H9 (cell line): ENCODE data around the gene CCDC91. TPM values are rescaled to one million over a fixed set of nuclear protein-coding genes. Genes with fewer than 3 reads are reported as not detected.

Experiments
- DNase-seq: peaks from one replicate; pipeline ENCODE4 v3.0.0-alpha.2; 2017
- H2AFZ ChIP-seq: one replicate; pipeline ENCODE4 v1.6.1; 2013; ENCODE audit warnings: mild to moderate bottlenecking, low read length, control low read depth, moderate library complexity
- H2AK5ac ChIP-seq: 2 replicates; pipeline ENCODE4 v1.6.1; 2013; ENCODE audit warnings: low read length, control low read depth, mixed read lengths; ENCODE audit not compliant: insufficient read length
- H2BK120ac ChIP-seq: one replicate; pipeline ENCODE4 v1.6.1; 2013; ENCODE audit warnings: low read depth, mild to moderate bottlenecking, low read length, control low read depth, inconsistent platforms; ENCODE audit not compliant: poor library complexity, severe bottlenecking
- H2BK12ac ChIP-seq: 2 replicates; pipeline ENCODE4 v1.6.1; 2013; ENCODE audit warnings: low read length, control low read depth, mixed read lengths, low read depth; ENCODE audit not compliant: insufficient read length
- H2BK15ac ChIP-seq: 2 replicates; pipeline ENCODE4 v1.6.1; 2013; ENCODE audit warnings: low read depth, low read length, control low read depth
- H2BK20ac ChIP-seq: one replicate; pipeline ENCODE4 v1.6.1; 2013; ENCODE audit warnings: low read depth, mild to moderate bottlenecking, low read length, control low read depth, inconsistent platforms; ENCODE audit not compliant: poor library complexity, severe bottlenecking
- H2BK5ac ChIP-seq: 2 replicates; pipeline ENCODE4 v1.6.1; 2013; ENCODE audit warnings: low read length, control low read depth, mixed read lengths; ENCODE audit not compliant: insufficient read length
- H3K14ac ChIP-seq: 2 replicates; pipeline ENCODE4 v1.6.1; 2013; ENCODE audit warnings: low read length, control low read depth; ENCODE audit not compliant: insufficient read depth
- H3K18ac ChIP-seq: 2 replicates; pipeline ENCODE4 v1.6.1; 2013; ENCODE audit warnings: low read depth, mild to moderate bottlenecking, mixed read lengths, low read length, control low read depth; ENCODE audit not compliant: insufficient read length
- H3K23ac ChIP-seq: 2 replicates; pipeline ENCODE4 v1.6.1; 2013; ENCODE audit warnings: low read length, control low read depth, mixed read lengths, low read depth; ENCODE audit not compliant: insufficient read length
- H3K23me2 ChIP-seq: 2 replicates; pipeline ENCODE4 v1.6.1; 2013; ENCODE audit warnings: low read depth, mild to moderate bottlenecking, mixed read lengths, low read length, control low read depth; ENCODE audit not compliant: insufficient read length, poor library complexity, severe bottlenecking
- H3K27ac ChIP-seq: 2 replicates; pipeline ENCODE4 v1.5.1; 2013; ENCODE audit warnings: low read length, control low read depth, mixed read lengths, low read depth; ENCODE audit not compliant: insufficient read length
- H3K27me3 ChIP-seq: 2 replicates; pipeline ENCODE4 v1.6.1; 2013; ENCODE audit warnings: low read length, control low read depth, inconsistent platforms; ENCODE audit not compliant: insufficient read depth
- H3K4ac ChIP-seq: 2 replicates; pipeline ENCODE4 v1.6.1; 2013; ENCODE audit warnings: low read depth, mild to moderate bottlenecking, control low read depth, inconsistent platforms, low read length, moderate library complexity
- H3K4me1 ChIP-seq: 2 replicates; pipeline ENCODE4 v1.6.1; 2013; ENCODE audit warnings: low read length, control low read depth, inconsistent platforms; ENCODE audit not compliant: insufficient read depth
- H3K4me2 ChIP-seq: 2 replicates; pipeline ENCODE4 v1.6.1; 2013; ENCODE audit warnings: low read length, control low read depth, mixed read lengths; ENCODE audit not compliant: insufficient read length, insufficient read depth
- H3K56ac ChIP-seq: 2 replicates; pipeline ENCODE4 v1.6.1; 2013; ENCODE audit warnings: low read depth, mild to moderate bottlenecking, mixed read lengths, low read length, control low read depth; ENCODE audit not compliant: insufficient read length
- H3K79me1 ChIP-seq: 2 replicates; pipeline ENCODE4 v1.6.1; 2013; ENCODE audit warnings: low read depth, mild to moderate bottlenecking, moderate library complexity, low read length, control low read depth, inconsistent platforms; ENCODE audit not compliant: insufficient read depth, poor library complexity, severe bottlenecking
- H3K79me2 ChIP-seq: 2 replicates; pipeline ENCODE4 v1.6.1; 2013; ENCODE audit warnings: low read length, control low read depth, inconsistent platforms; ENCODE audit not compliant: insufficient read depth
- H3K9ac ChIP-seq: 2 replicates; pipeline ENCODE4 v1.6.1; 2013; ENCODE audit warnings: low read length, control low read depth, mixed read lengths; ENCODE audit not compliant: insufficient read length; ENCODE audit errors: extremely low read depth
- H3K9me3 ChIP-seq: one replicate; pipeline ENCODE4 v1.6.1; 2013; ENCODE audit warnings: low read depth, low read length, inconsistent platforms; ENCODE audit not compliant: control insufficient read depth
- H3T11ph ChIP-seq: one replicate; pipeline ENCODE4 v1.6.1; 2013; ENCODE audit warnings: mild to moderate bottlenecking, low read length, control low read depth, inconsistent platforms
- H4K20me1 ChIP-seq: one replicate; pipeline ENCODE4 v1.6.1; 2013; ENCODE audit not compliant: control insufficient read depth, insufficient read length, insufficient read depth
- H4K5ac ChIP-seq: 2 replicates; pipeline ENCODE4 v1.6.1; 2013; ENCODE audit warnings: low read depth, mild to moderate bottlenecking, mixed read lengths, low read length, control low read depth; ENCODE audit not compliant: insufficient read length
- H4K8ac ChIP-seq: replicated peaks from 2 replicates; pipeline ENCODE4 v1.6.1; 2013; ENCODE audit warnings: low read length, control low read depth, mixed read lengths, low read depth; ENCODE audit not compliant: insufficient read length
- H4K91ac ChIP-seq: 2 replicates; pipeline ENCODE4 v1.6.1; 2013; ENCODE audit warnings: low read depth, mild to moderate bottlenecking, moderate library complexity, mixed read lengths, low read length, control low read depth; ENCODE audit not compliant: insufficient read length
- H3K27ac Mint-ChIP-seq, 3 experiments: 2 replicates in 2 of 3; 3 replicates in 1 of 3; pipeline ENCODE4 v1.8.0; 2020 to 2021; ENCODE audit warnings: mixed read lengths in 3 of 3, mild to moderate bottlenecking in 1 of 3, moderate library complexity in 1 of 3
- H3K27me3 Mint-ChIP-seq: 2 replicates; pipeline ENCODE4 v1.8.0; 2021; ENCODE audit warnings: low read depth, mild to moderate bottlenecking, moderate library complexity, mixed read lengths
- H3K36me3 Mint-ChIP-seq, 3 experiments: 2 replicates in 2 of 3; 3 replicates in 1 of 3; pipeline ENCODE4 v1.8.0; 2020 to 2021; ENCODE audit warnings: low read depth in 3 of 3, mixed read lengths in 3 of 3; ENCODE audit not compliant: insufficient read depth in 1 of 3
- H3K4me1 Mint-ChIP-seq, 2 experiments: 2 replicates each; pipeline ENCODE4 v1.8.0; 2020; ENCODE audit warnings: mixed read lengths in 2 of 2
- H3K4me3 Mint-ChIP-seq, 2 experiments: 2 replicates in 1 of 2; 3 replicates in 1 of 2; pipeline ENCODE4 v1.8.0; 2020 to 2021; ENCODE audit warnings: mild to moderate bottlenecking in 2 of 2, mixed read lengths in 2 of 2, moderate library complexity in 1 of 2
- H3K9me3 Mint-ChIP-seq, 2 experiments: 2 replicates in 1 of 2; 3 replicates in 1 of 2; pipeline ENCODE4 v1.8.0; 2020; ENCODE audit warnings: mild to moderate bottlenecking in 2 of 2, mixed read lengths in 2 of 2, moderate library complexity in 1 of 2
- CTCF ChIP-seq: fragments of 200-600 bp; sonication (generic); conservative IDR thresholded peaks from 3 replicates; pipeline ENCODE4 v1.8.0; 2021; ENCODE audit warnings: antibody characterized with exemption, mild to moderate bottlenecking
- WGBS: extraction: QIAGEN DNeasy Blood & Tissue Kit; methylation state at CpG from one replicate; pipeline ENCODE4 v1.1.7; 2013; ENCODE audit warnings: missing lambda C conversion rate, low lambda C conversion rate, mixed read lengths; ENCODE audit not compliant: insufficient read length; ENCODE audit errors: extremely low coverage; 5-methylcytosine and 5-hydroxymethylcytosine counted together
- total RNA-seq: library from RNA; stranded (reverse); gene quantifications from 2 replicates; pipeline ENCODE4 v1.2.1, GENCODE V29; 2021

CCDC91 gene
- total RNA-seq, 1 experiment from 2014 or later: 22.7 TPM

- H3K23me2 ChIP-seq: no peaks in the 10 kb centered on the region
- H3K9me3 ChIP-seq: no peaks in the 10 kb centered on the region
- no peaks in the 10 kb centered on the region for H3K79me2 ChIP-seq
- Mint-ChIP-seq H3K9me3 (no peaks in the 10 kb centered on the region; a peak in 1 of 5 replicates), H3K36me3 (peaks cover 0 to under 1% (median 0%) of the 10 kb centered on the region in 3 experiments; a peak in 2 of 7 replicates), H3K4me1 (peaks cover 0 to under 1% of the 10 kb centered on the region in 2 experiments; a peak in 1 of 4 replicates), H3K4me3 (no peak overlapping the region), H3K27me3 (no peaks in the 10 kb centered on the region), H3K27ac (no peak overlapping the region; a peak in 1 of 7 replicates)
- no peak overlapping the region for H3T11ph ChIP-seq
- DNase-seq: no peak
- H4K91ac ChIP-seq: no peak overlapping the region
- H3K27ac ChIP-seq: no peak overlapping the region
- no CpG with 5 or more reads among the region's 3 CpGs for WGBS
- no peak overlapping the region for H2AFZ ChIP-seq
- H3K4me2 ChIP-seq: no peak overlapping the region
- H2BK120ac ChIP-seq: no peak overlapping the region
- H4K5ac ChIP-seq: no peak overlapping the region
- no peak overlapping the region for H2AK5ac ChIP-seq
- no peak overlapping the region for H4K8ac ChIP-seq
- H3K18ac ChIP-seq: no peak overlapping the region
- H4K20me1 ChIP-seq: no peaks in the 10 kb centered on the region
- H2BK15ac ChIP-seq: no peak overlapping the region
- no peak overlapping the region for H3K56ac ChIP-seq
- H3K9ac ChIP-seq: no peak overlapping the region
- no peaks in the 10 kb centered on the region for H3K4me1 ChIP-seq
- no peak overlapping the region for H3K14ac ChIP-seq
- no peak overlapping the region for H2BK12ac ChIP-seq
- no peak overlapping the region for H3K23ac ChIP-seq
- H3K79me1 ChIP-seq: no peaks in the 10 kb centered on the region
- H3K4ac ChIP-seq: no peak overlapping the region
- no peak overlapping the region for H2BK5ac ChIP-seq
- H2BK20ac ChIP-seq: no peak overlapping the region
- no peaks in the 10 kb centered on the region for H3K27me3 ChIP-seq
- no peak for TF ChIP-seq CTCF
These were observed 396.2 kb downstream of the CCDC91 start for GRCh38 chr12:28586481-28586880.
